IPS-NIHi11 (cell line): Measurements from ENCODE around the gene TP53TG5.
"Not testable (repeated sequence)": the region's sequence is repeated elsewhere in the genome, so short reads cannot be mapped to it uniquely, and the experiment has no call there.

Source experiments
- DNase-seq: peaks from one replicate; pipeline ENCODE4 v3.0.0; 2012; ENCODE audit warnings: mixed read lengths, low spot score

TP53TG5 gene

DNA sequence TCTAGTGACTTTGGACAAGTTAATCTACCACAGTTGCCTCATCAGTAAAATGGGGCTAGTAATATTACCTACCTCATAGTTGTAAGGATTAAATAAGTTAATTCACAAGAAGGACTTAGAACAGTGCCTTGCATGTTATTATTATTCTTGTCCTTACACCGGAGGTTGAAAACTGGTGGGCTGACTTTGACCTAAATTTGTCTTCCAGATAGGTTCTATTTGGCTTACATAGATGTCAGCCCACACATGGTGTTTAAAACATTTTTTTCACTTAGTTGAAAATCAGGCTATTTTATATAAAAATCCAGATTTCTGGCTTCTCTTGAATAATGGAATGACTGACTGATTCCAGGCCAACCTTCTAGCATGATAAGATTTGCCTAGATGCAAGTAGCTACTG lies 11.9 kb downstream of the TP53TG5 start:
- DNase-seq, result no peak

DNA sequence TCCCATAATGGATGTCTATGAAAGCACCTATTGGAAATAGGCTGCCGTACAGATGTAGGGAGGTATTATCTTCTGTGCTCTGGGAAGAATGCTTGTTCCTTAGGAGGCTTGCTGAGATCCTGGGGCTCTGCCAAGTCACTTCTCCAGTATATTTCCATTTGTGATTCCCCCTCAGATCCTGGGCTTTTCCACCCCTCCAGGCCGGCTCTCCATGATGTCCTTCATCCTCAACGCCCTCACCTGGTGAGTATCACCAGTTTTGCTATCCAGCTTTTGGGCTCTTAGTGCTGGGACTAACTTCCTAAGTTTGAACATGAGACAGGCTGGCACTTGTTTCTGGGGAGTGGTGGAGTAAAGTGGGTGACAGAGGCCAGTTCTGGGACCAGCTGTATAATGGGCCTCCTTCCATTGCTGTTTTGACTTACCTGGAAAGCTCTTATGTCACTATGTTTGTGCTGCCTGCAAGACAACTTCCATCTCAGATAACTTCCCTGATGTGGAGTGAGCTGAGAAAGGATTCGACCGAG lies 12.6 kb downstream of the TP53TG5 start:
- DNase-seq, result no peak

DNA sequence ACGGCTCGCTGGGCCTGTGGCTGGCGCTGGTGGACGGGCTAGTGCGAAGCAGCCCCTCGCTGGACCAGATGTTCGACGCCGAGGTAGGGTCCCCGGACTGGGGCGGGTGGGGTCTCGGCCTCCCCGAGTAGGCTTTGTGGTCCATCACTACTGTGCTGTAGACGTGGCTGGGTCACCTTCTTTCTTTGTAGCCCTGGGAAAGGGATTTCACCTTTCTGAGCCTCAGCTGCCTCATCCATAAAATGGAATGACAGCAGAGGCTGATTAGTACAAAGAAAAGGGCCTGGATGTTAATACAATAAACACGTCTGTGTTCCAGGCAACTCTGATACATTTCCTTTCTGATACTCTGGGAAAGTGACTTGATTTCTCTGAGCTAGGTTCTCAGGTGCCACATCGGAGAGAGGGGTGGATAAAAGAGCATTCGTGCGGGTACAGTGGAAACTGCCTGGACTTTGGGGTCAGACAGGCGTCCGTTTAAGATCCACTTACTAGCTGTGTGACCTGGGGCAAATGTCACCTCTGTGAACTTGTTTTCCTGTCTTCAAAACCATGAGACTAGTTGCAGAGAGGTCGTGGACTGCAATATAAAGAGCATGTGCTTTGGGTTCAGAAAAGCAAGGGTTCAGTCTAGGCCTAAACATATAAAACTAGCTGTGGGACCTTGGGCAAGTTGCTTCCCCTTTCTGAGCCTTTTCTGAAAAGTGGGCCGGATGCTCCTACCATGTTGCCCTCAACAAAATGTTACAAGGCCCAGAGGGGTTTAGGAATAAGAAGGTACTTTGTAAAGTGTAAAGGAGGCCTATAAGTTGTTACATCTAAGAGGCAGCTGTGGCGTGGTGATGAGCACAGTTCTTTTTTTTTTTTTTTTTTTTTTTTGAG lies 14.3 kb downstream of the TP53TG5 start:
- no peak for DNase-seq

DNA sequence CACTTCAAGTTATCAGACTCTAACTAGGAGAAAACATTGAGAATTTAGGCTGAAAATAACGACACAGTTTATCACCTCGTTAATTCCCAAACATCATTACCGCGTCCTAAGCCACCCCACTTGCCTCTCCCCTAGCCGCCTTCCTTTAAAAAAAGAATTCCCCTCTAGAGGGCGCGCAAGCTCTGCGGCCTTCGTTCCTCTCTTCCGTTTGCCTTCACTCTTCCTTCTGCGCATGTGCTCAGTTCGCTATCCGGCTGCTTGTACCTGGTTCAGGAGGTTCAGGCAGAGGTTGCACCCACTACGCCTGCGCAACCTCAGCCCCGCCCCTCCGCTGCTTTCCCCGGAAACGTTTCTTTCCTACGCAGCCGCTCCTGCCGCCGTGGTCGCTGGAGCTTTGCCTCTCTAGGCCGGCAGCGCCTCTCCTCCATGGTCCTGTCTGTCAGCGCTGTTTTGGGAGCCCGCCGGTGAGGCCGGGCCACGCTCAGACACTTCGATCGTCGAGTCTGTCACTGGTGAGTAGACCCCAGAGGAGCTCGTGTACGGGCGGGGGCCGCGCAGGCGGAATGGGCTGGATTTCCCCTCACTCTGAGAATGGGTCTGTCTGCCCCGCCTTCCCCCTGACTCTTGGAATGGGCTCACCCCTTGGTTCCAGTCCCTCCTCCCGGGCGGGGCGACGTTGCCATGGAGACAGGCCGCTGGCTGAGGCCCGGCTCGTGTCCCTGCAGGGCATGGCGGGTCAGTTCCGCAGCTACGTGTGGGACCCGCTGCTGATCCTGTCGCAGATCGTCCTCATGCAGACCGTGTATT lies 15.1 kb downstream of the TP53TG5 start, which contains the start of gene SYS1:
TSS of gene SYS1 (plus strand) at position 353 of the 807 bp plus-strand sequence. CDS start at position 729, 376 bp downstream.
- DNase-seq, result peak; percentile 96

DNA sequence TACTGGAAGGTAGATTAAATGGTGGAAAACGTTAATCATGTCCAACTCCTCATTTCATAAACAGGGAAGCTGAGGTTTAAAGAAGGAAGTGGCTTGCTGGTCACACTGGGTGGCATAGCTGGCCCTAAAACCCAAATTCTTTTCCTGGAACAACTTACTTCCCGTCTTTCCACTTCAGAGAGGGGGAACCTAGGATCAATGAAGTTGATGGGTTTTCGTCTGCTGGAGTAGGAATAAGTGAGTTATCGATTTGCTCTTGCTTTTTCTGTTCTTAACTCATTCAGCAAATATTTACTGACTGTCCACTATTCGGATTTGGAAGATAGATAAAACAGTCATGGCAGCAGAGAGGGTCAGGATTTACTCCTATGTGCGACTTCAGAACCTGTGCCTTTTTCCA lies 16.3 kb downstream of the TP53TG5 start:
- DNase-seq, result no peak

DNA sequence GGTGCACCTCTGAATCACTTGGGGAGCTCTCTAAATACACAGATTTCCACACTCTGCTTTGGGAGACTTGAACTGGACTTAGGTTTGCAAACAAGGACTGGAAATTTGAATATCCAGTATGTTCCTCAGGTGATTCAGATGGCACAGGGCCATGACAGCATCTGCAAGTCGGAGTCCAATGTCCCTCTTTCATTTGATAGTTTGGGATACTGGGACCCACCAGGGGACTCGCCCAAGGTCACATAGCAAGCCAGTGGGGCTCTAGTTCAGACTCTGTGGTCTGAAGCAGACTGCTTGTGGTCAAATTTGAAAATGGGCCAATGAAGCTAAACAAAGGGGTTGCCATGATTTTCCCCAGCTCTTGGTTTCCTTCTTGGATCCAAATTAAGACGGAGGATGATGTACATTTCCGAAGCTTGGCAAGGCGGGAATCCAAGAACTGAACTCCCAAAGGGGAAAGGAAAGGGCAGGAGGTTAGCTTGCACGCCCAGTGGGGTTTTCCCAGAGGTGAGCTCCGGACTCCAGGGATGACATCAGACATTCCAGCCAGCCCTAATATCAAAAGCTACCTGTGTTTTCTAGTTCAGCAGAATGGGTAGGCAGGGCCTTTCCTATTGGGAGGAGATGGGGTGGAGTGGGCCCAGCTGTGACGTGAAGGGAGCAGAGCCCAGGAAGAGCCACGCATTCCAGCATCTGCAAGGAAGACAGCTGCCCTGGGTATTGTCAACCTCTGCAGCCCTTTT lies 18.5 kb downstream of the TP53TG5 start:
- no peak for DNase-seq

DNA sequence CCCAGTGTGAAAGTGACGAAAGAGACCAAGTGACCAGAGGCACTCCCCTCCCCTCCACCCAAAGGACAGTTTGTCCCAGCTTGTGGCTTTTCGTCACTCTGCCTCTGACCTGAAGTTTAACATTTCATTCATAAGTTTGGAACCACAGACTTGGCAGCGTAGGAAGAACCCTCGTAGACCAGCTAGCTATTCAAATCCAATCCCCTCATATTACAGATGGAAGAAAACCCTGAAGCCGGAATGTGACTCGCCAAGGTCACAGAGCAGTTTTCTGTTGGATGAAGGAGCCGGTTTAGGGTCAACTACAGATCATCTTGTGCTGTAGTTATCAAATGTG lies 19.1 kb downstream of the TP53TG5 start:
- DNase-seq, result no peak

DNA sequence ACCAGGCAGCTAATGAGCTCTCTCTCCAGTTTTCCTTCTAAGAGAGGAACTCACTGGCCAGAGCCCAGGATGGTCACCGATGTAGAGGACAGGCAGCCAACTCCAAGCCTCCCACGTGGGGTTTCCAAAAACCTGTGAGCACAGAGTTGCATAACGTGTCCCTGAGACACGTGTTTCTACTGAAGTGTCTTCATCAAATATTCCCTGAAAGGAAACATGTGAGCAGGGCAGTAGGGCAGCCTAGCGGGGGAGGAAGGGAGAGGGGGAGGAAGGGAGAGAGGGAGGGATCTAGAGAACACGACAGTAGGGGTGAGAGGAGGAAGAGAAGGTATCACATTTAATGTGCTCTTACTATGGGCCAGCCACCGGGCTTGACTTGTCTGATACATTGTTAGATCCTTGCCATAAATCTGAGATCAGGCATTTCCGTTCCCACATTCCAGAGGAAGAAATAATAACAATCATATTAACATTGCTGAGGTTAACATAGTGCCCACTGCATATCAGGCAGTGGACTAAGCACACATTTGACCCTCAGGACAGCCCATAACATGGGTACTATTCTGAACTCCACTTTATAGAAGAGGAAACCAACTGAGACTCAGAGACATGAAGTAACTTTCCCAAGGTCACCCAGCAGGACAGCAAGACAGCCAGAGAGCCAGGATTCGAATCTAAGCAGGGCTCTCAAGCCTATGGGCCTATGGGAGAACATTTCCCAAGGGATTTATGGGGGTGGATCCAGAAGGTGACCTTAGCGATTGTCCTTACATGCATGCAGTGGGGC lies 19.6 kb downstream of the TP53TG5 start:
- DNase-seq, result no peak

DNA sequence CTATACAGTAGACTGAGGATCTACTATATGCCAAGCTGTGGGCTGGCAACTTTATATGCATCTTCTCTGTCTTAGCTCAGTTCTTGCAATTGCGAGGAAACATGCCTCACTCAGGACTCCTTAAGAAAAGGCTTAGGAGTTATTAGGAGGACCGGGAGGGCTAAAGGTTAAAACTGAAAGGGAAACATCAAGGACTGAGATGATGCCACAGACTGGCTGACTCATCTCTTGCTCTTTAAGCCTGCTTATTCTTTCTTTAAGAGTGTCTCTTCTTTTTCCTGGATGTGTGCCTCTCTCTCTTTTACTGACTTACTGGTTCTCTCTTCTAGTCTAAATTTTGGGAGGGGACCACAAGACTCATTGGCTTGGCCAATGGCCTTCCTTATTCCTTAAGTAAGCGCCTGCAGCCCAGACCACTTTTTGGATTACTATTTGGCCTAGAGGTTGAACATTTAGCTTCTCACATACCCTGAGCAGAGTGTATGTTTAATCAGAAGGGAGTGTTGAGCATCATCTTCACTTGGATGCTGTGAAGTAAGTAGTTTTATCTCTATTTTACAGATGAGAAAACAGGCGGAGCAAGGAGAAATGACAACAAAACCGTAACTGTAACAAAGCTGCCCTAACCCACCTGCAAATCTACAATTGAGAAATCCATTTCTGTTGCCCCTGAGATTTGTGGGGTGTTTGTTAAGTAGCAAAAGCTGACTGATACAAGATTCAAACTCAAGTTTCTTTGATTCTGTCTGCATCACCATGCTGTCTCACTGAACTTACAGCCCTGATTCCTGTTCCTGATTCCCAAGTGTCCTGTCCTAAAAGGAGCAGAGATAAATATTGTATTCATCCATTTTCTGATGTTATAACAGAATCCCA lies 22.7 kb downstream of the TP53TG5 start:
- DNase-seq, result no peak

DNA sequence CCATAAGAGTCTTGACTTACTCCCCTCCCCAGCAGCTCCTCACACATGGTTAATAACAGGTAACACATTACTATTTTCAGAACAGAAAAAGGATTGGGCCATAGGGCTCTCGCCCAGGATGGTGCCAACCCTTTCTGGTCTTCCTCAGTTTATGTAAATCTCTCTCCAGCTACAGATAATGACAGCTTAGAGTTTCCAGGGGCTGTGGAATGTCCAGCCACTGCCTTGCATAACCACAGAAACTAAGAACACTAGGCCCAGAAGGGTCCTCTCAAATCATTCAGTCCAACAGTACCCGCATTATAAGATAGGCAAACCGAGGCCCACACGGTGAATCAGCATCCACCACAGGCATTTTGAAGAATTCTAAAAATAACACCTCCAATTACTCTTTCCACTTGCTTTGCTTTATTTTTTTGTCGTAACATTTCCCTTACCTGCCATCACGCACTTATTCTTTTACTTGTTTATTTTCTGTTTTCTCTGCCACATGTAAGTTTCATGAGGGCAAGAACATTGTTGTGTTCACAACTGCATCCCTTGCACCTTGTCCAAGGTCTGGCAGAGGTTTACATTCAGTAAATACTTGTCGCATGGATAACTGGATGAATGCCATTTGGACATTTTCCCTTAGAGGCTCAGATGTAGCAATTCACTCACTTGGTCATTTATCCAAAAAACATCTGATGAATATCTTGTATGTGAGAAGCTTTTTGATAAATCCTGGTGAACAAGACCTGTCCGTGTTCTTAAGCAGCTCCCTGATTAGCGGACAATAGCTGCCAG lies 23.5 kb downstream of the TP53TG5 start:
- no peak for DNase-seq

DNA sequence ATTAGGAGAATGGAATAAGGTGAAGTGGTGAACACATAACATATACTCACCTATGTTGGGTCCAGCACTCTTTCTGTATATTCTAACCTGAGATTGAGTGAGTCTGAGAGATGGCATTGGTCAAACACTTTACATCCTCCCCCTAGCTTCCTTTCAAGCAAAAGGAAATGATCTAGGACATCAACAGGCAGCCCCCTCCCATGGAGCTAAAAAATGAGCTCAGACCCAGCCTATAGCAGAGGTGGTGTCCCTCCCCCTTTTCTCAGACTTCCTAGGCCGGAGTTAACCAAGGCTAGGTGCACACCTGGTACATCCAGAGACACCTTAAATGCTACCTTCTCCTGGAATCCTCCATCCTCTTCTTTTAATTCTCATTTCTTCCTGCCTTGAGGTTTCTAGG lies 24.4 kb downstream of the TP53TG5 start:
- DNase-seq, result no peak

DNA sequence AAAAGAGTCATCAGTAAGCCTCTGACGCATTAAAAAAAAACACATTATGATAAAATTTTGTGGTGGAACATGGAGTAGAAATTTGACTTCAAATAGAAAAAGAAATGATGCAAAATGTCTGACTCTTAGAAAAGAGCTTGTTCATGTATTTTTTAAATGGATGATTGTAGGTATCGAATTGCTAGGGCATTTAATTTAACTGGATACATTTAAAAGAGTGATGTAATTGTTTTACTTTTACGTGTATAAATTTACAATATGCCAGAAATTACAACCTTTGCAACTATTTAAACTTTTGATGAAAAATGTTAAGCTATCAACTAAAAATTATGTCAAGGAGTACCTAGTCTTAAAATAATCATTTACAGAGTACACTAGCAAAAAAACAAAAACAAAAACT lies 25.4 kb downstream of the TP53TG5 start:
- DNase-seq, result no peak

DNA sequence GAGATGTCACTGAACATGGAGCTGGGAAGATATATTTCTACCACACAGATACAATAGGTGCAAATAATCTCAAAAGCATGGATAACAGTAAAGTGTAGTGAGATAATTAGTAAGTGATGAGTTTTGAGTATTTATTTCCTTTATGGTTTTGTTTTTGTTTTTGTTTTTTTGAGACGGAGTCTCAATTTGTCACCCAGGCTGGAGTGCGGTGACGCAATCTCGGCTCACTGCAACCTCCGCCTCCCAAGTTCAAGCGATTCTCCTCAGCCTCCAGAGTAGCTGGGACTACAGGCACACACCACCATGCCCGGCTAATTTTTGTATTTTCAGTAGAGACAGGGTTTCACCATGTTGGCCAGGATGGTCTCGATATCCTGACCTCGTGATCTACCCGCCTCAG lies 27.3 kb downstream of the TP53TG5 start:
- not testable (repeated sequence) for DNase-seq

DNA sequence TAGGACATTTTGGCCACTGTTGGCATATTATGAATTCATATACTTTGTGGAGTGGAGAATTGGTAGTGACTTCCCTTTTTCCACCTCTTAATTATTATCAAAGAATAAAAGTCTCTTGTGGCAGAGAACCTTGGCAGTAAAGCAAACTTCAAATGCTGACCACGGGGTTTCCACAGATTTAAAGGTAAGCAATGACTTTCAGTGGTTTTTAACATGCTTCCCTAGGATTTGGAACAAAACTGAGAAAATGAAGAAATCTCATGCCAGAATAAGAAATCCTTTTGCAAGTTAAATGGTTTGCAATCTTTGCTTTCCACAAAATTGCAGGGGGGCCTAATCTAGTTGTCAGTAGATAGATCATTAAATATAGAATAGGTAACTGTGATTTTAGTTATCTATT lies 27.9 kb downstream of the TP53TG5 start:
- no peak for DNase-seq

DNA sequence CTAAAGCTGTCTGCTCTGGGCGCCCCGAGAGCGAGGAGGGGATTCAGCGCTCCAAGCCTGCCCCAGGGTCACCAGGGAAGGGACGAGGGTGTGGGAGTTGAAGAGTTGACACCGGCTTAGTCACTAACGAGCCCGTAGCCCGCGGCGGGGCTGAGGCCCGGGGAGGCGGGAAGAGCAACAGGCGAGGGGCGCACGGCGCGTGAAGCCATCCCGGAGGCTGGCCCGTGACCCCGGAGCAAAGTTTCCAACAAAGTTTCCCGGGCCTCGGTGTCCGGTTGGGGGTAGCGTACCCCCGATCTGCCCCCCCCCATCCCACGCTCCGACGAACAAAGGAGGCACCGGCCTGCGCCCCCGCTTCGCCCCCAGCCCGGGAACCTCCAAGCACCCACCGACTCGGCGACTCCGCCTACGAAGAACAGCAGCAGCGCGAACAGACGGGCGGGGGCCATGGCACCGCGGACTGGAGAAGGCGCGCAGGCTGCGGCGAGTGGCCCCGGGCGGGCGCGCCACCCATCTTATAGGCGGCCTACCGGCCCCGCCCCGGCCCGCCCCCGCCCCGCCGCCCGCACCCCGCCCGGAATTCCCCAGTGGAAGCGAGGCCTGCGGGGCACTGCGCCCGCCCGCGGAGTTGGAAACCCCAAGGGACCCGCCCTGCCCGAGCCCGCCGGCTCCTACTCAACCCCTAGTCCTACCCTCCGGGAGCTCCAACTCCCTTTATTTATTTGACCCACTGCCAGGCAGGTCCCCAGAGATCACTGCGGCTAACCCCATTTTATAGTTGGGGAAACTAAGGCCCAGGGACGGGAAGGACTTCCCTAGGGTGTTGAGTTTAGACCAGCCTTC lies 30.0 kb downstream of the TP53TG5 start, which contains the start of gene SDC4:
TSS of gene SDC4 (minus strand) at position 489 of the 843 bp plus-strand sequence. CDS start at position 449, 40 bp downstream.
- DNase-seq, result peak; percentile 82

DNA sequence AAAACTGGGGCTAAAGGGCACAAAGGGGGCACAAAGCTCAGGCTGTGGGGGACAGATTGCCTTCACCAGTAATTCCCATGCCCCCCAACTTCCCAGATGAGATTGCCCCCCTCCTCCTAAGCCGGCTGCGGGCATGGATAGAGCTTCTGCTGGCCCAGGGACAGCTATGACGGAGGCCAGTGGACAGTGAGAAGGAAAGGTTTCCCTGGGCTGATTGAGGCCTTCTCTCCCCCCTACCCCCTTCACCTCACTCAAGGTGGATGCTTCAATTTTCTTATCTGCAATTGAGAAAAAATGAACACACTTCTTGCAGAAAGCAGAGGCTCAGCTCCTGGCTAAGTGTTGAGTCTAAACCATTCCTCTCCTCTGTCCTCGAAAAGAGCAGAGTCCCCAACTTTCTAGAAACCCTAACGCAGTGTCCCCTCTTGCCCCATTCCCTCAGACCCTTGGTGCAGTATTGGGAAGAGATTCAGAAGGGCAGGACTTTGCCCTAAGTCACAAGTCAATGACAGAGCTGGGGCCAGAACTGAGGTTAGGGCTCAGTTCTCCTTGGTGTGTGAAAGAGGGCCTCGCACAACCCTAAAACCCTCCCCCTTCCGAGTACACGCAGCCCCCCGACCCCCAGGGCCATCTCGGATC lies 30.7 kb downstream of the TP53TG5 start:
- DNase-seq, result no peak

DNA sequence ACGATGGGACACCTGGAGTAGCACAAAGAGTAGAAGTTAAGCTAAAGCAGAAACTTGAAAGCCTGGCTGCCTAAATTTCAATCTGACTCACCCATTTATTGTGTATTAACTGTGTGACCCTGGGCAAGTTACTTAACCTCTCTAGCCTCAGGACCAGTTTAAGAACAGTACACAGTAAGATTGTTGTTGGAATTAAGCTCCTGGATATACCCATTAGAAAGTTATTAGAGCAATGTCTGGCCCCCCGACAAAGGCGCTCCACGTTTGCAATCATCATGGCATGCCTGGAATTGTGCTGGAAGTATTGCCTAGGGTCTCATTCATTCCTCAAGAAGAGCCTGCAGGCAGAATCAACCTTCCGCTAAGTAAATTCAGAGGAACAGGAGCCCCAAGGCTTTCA lies 31.3 kb downstream of the TP53TG5 start:
- no peak for DNase-seq

DNA sequence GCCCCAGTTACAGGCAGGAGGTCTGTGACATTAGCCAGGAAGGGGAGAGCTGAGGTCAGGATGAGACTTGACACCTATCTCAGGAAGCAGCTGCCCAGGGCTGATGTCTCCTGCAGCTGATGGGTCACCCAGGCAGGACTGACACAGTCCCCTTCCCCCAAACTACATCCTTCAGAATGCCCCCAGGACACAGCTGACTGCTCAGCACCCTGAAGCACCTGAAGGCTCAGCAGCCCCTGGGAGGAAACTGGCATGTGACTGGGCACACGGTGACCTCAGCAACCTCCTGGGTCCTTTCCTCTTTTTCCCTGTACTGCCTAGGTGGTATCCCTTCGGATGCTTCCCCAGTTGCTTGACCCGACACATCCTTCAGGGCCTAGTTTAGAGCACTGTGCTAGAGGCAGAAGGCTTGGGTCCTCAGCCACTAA lies 31.8 kb downstream of the TP53TG5 start:
- DNase-seq, result no peak
